Measurements from ENCODE around the gene ENOPH1.

ENOPH1 gene

DNA sequence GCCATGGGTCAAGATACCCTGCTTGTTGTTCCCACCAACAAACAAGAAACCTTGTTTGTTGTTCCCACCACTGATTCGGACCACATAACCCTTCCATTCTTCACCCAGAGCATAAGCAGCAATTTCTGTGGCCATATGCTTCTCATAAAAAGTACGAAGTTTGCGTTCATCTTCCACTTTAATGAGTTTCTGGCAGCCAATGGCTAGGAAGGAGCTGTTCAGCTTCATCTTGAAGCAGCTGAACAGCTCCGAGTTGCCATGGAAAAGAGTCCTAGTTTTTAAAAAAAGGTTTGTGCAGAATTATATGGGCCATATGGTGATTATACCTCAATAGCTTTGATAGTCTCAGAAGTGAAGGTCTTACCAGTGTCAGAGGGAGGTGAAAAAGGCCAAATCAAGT is 65.3 kb downstream of the ENOPH1 start:
- TF ChIP-seq, protein P1, sequence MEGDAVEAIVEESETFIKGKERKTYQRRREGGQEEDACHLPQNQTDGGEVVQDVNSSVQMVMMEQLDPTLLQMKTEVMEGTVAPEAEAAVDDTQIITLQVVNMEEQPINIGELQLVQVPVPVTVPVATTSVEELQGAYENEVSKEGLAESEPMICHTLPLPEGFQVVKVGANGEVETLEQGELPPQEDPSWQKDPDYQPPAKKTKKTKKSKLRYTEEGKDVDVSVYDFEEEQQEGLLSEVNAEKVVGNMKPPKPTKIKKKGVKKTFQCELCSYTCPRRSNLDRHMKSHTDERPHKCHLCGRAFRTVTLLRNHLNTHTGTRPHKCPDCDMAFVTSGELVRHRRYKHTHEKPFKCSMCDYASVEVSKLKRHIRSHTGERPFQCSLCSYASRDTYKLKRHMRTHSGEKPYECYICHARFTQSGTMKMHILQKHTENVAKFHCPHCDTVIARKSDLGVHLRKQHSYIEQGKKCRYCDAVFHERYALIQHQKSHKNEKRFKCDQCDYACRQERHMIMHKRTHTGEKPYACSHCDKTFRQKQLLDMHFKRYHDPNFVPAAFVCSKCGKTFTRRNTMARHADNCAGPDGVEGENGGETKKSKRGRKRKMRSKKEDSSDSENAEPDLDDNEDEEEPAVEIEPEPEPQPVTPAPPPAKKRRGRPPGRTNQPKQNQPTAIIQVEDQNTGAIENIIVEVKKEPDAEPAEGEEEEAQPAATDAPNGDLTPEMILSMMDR (IDR thresholded peaks at IDR 0.05): no peak
- Histone ChIP-seq H3K4me3 (no peak overlapping the region), H3K27ac (no peak overlapping the region)
- DNase-seq (ENCODE audit: low spot score): no peak

DNA sequence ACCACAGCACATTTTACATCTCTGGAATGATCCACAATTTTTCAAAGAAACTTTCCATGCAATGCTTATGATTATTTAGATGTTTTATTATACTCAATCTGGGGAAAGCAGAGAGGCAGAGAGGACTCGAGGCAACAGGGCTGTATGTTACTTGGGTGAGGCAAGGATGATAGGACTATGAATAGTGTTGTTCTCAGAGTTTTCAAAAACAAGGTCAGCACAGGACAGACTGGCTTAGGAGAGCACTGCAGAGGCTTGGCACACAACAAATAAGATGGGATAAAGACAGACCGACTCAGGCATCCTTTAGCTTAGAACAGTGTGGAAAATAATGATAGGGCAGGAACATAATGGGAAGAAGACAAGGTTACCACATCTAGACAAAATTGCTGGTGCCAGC is 66.0 kb downstream of the ENOPH1 start:
- Histone ChIP-seq H3K4me3 (no peak overlapping the region), H3K27ac (no peak overlapping the region)
- TF ChIP-seq, protein P1 (IDR thresholded peaks at IDR 0.05): no peak
- no peak for DNase-seq (ENCODE audit: low spot score)

DNA sequence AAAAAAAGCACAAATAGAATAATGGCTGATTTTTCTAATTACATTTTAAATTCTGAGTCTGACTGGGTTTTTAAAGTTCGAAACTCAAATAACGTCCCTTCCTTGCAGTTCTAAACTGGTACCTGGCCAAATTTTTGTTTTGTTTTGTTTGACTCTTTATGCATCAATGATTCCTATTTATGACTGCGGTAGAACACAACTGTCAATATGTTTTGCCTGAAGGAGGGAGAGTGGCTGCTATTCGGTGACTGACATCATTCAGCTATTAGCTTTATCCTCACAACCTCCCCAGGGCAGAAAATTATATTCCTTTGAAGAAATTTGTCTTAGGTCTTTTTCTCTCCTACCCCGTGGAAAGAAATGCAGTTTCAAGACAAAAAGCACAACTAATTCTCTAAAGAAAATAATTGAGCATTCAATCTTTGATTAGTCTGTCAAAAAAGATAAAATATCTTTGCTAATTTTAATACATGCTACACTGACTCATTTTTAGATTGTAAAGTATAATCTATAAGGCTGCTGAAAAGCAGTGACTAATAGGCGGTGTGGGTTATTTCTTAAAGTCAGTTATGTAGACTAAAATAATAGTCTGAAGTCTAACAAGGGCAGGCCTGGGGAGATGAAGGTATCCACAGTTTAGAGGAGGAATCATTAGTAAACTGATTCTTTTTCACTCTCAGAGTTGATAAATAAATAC is 69.5 kb downstream of the ENOPH1 start:
- H3K4me3 ChIP-seq: no peak overlapping the region
- DNase-seq (ENCODE audit: low spot score): no peak
- H3K27ac ChIP-seq: no peak overlapping the region
- TF ChIP-seq, protein P1 (IDR thresholded peaks at IDR 0.05): no peak

DNA sequence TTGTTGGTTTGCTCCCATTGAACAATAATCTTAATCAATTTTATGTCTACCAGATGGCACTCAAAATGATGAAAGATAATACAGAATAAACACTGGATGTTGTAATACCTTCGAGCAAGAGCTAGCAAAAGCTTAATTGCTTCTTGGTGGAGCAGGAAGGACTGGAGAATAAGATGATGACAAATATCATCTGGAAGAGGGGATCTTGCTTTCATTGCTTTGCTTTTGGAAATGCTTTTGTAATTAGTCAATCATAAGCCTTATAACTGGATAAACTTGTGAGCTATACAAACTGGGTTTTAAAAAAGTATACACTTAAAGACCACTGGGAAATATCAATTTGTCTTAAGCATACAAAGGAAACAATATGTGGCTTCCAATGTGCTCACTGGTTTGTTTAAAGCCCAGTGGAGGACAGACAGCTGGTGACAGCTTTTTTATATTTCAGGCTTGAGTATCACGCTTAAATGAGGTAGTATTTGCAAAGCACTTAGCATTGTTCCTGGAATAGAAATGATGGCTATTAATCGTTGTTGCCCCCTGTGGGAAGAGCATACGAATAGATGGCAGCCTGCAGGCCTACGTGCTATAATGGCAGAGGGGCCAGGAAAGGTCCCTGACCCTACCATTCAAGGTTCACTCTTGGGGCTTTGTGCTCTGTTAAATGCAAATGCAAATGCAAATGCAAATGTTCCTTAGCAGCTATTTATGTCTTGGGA is 70.2 kb downstream of the ENOPH1 start:
- TF ChIP-seq, protein P1 (IDR thresholded peaks at IDR 0.05): no peak
- Histone ChIP-seq H3K27ac (no peak overlapping the region), H3K4me3 (no peak overlapping the region)
- DNase-seq (ENCODE audit: low spot score): no peak

DNA sequence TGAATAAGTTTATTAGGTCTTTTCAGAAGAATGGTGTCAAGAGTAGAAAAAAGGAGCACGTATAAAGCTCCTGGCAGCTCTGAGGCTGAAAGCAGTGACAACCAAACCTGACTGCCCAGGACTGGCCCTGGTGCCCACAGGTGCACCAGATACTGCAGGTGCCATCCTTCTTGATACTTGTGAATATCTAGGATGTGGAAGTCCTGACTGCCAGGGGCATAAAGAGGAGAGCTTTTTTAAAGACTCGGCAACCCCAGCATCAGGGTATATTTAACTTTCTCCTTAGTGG is 70.7 kb downstream of the ENOPH1 start:
- DNase-seq (ENCODE audit: low spot score): no peak
- Histone ChIP-seq H3K27ac (no peak overlapping the region), H3K4me3 (no peak overlapping the region)
- TF ChIP-seq, protein P1 (IDR thresholded peaks at IDR 0.05): no peak

DNA sequence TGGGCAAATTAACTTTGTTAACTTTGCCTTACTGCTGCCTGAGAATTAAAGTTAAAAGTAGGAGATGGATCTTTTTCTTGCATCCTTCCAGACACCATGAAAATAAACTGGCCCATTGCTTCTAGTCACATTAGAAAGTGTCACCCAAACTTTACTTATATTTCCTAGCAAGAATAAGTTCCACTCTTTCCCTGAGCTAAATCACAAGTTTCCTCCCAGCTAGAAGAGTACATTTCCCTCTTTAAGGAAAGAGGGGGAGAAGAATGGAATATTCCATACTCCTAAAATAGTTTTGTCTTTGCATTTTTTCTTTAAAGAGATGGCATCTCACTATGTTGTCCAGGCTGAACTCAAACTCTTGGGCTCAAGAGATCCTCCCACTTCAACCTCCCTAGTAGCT is 77.6 kb downstream of the ENOPH1 start:
- no peak for DNase-seq (ENCODE audit: low spot score)
- Histone ChIP-seq H3K4me3 (no peak overlapping the region), H3K27ac (no peak overlapping the region)
- TF ChIP-seq, protein P1 (IDR thresholded peaks at IDR 0.05): no peak

DNA sequence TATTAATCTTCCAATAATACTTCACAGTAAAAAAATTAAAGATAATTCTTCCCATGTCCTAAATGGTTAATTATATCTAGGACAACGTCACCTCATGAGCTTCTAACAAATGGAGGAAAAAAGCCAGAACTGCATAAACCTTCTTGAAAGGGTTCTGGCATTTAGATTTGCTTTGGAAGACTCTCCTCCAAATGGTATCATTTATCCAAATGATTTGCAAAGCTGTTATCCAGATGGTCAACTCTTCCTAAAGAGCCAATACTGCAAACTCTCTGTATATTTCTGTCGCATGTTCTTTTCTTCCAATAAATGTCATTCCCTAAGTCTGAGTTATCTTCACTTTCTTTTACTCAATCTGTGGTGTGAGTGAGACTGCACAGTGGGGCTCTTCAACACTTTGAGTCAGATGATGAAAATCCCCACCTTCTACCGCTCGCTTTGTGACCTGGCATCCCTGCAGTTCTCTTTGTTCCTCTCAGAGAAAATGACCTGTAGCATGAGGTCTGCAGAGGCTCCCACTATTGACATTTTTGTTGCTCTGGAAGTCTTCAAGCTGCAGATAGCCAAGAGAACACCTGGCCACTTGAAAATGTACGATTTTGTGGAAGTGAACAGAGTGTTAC is 78.5 kb downstream of the ENOPH1 start:
- no peak overlapping the region for H3K27ac ChIP-seq
- no peak for DNase-seq (ENCODE audit: low spot score)
- no peak overlapping the region for H3K4me3 ChIP-seq
- TF ChIP-seq, protein P1 (IDR thresholded peaks at IDR 0.05): no peak

Measured in coronary artery (tissue), 2 donors.